K562 (cell line): ENCODE results near the gene NUP98. TPM values are rescaled to one million over a fixed set of nuclear protein-coding genes. Genes with fewer than 3 reads are reported as not detected.

Experiments
- ATF6 ChIP-seq: sonication (generic); formaldehyde crosslinking; IDR thresholded peaks from 2 replicates; pipeline ENCODE4 v1.4.0; 2020; ENCODE audit warnings: mild to moderate bottlenecking, missing genetic modification reagents
- CTCFL ChIP-seq: IDR thresholded peaks from 2 replicates; pipeline ENCODE4 v1.6.1; 2011; ENCODE audit warnings: borderline replicate concordance, low read depth, mild to moderate bottlenecking, moderate library complexity, low read length; ENCODE audit not compliant: insufficient read depth, poor library complexity, severe bottlenecking
- GABPB1 ChIP-seq: sonication (generic); formaldehyde crosslinking; IDR thresholded peaks from 2 replicates; pipeline ENCODE4 v1.8.0; 2022; ENCODE audit warnings: mild to moderate bottlenecking, missing genetic modification reagents
- HDAC1 ChIP-seq, 2 experiments: fragments of 450-650 bp; IDR thresholded peaks; 2 replicates each; pipeline ENCODE4 v1.6.1; 2016 to 2017; ENCODE audit warnings: inconsistent platforms in 1 of 2, mild to moderate bottlenecking in 1 of 2, moderate library complexity in 1 of 2
- NCOA6 ChIP-seq: fragments of 450-650 bp; IDR thresholded peaks from 2 replicates; pipeline ENCODE4 v1.6.1; 2017; ENCODE audit warnings: mild to moderate bottlenecking
- NEUROD1 ChIP-seq: fragments of 150-350 bp; IDR thresholded peaks from 2 replicates; pipeline ENCODE4 v1.6.1; 2014; ENCODE audit warnings: borderline replicate concordance, low read length, low read depth; ENCODE audit not compliant: partially characterized antibody
- PPARD ChIP-seq: fragments of 250-450 bp; sonication (Bioruptor Pico); IDR thresholded peaks from 2 replicates; pipeline ENCODE4 v1.8.0; 2022; ENCODE audit warnings: inconsistent platforms, mild to moderate bottlenecking, moderate library complexity
- RBBP5 ChIP-seq: fragments of 200-600 bp; sonication (generic); IDR thresholded peaks from 2 replicates; pipeline ENCODE4 v1.6.1; 2012; ENCODE audit warnings: borderline replicate concordance, mild to moderate bottlenecking, low read length, control low read depth, inconsistent platforms; ENCODE audit not compliant: insufficient read depth, poor library complexity, severe bottlenecking
- RUNX1 ChIP-seq: sonication (generic); IDR thresholded peaks from 2 replicates; pipeline ENCODE4 v1.6.1; 2016; ENCODE audit warnings: antibody characterized with exemption, low read depth
- SPI1 ChIP-seq: IDR thresholded peaks from 2 replicates; pipeline ENCODE4 v1.6.1; 2011; ENCODE audit warnings: low read depth, low read length, control low read depth, borderline replicate concordance
- TCF3 ChIP-seq: sonication (generic); formaldehyde crosslinking; IDR thresholded peaks from 2 replicates; pipeline ENCODE4 v1.4.0; 2020; ENCODE audit warnings: mild to moderate bottlenecking, missing genetic modification reagents
- ZEB2 ChIP-seq: fragments of 450-650 bp; IDR thresholded peaks from 2 replicates; pipeline ENCODE4 v1.6.1; 2016
- ZNF217 ChIP-seq: sonication (generic); formaldehyde crosslinking; IDR thresholded peaks from 2 replicates; pipeline ENCODE4 v1.8.0; 2022; ENCODE audit warnings: mild to moderate bottlenecking, missing genetic modification reagents
- ZNF24 ChIP-seq: fragments of 450-650 bp; IDR thresholded peaks from 2 replicates; pipeline ENCODE4 v1.6.1; 2016
- ZNF263 ChIP-seq: sonication (generic); formaldehyde crosslinking; IDR thresholded peaks from 2 replicates; pipeline ENCODE4 v1.8.0; 2022; ENCODE audit warnings: mild to moderate bottlenecking, missing genetic modification reagents, borderline replicate concordance
- ZNF609 ChIP-seq: sonication (generic); formaldehyde crosslinking; IDR thresholded peaks from 2 replicates; pipeline ENCODE4 v1.8.1; 2023; ENCODE audit warnings: missing genetic modification reagents, mild to moderate bottlenecking, borderline replicate concordance
- ZNF830 ChIP-seq: fragments of 250-450 bp; sonication (Bioruptor Pico); IDR thresholded peaks from 2 replicates; pipeline ENCODE4 v1.5.0; 2021; ENCODE audit warnings: mild to moderate bottlenecking
- polyA plus RNA-seq, 8 experiments: library from polyadenylated mRNA; depleted of rRNA in 4 of 8; stranded (reverse) in 5 of 8; unstranded in 3 of 8; fragments of >200 nt; fragmentation: Nextera tagmentation in 2 of 8; fragmentation: Illumina TruSeq in 1 of 8; extraction: Ambion mirVana in 2 of 8; extraction: Trizol in 1 of 8; gene quantifications; 2 replicates each; pipeline versions ENCODE4 v1.2.1 to v1.2.3, GENCODE V29; 2011 to 2014; ENCODE audit warnings: inconsistent platforms in 1 of 8, missing spikeins in 1 of 8
- total RNA-seq, 7 experiments: library from RNA; depleted of rRNA in 6 of 7; stranded (reverse); fragments of >200 nt in 6 of 7; fragmentation: Illumina TruSeq in 2 of 7; extraction: Trizol in 2 of 7; gene quantifications; 2 replicates each; pipeline versions ENCODE4 v1.2.1 to v1.2.3, GENCODE V29; 2011 to 2021; ENCODE audit warnings: low replicate concordance in 1 of 7

The NUP98 gene
- total and polyA plus RNA-seq, 9 of the 15 experiments (the other 6 are each of a cell fraction or from before 2014, with no cell fraction given): 45.1 to 196 (median 130) TPM

DNA sequence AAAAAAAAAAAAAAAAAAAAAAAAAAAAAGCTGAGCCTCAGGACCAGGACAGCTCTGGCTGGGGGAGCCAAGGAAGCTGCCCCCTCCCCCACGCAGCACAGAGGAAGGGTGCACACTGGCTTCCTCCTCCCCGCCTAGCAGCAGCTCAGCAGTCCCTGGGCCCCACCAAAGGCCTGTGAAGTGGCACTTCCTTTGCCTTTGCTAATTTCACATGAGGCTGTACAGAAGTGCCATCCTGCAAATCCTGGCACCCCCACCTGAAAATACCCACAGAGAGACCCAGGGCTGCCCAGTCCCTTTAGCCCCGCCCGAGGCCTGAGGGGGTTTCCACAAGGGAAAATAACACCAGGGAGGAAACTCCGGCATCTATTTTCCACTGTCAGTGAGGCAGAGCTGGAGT is 39.5 kb upstream of the NUP98 start (continued):
- TF ChIP-seq ZNF609 (CRISPR knock-in tag) (no peak), NEUROD1 (no peak), ATF6 (CRISPR knock-in tag) (no peak), ZEB2 (no peak), NCOA6 (no peak), HDAC1 (IDR thresholded peaks at IDR 0.05) (no peak), RUNX1 (no peak), SPI1 (0 out of 2 replicates have a peak, but pooled peaks have one; percentile 6), ZNF830 (CRISPR knock-in tag) (no peak), ZNF263 (CRISPR knock-in tag) (no peak), TCF3 (no peak), ZNF217 (CRISPR knock-in tag) (no peak), GABPB1 (CRISPR knock-in tag) (no peak), PPARD (no peak), ZNF24 (no peak), RBBP5 (peak; percentile 54), CTCFL (no peak)
